HepG2 (cell line): ENCODE measurements around the gene HDAC3. TPM values are rescaled to one million over a fixed set of nuclear protein-coding genes. Genes with fewer than 3 reads are reported as not detected.
A peak's percentile ranks its signal among the peaks of the same experiment; 100 is the strongest.

Experiments
- ATAD3A ChIP-seq: sonication (generic); formaldehyde crosslinking; IDR thresholded peaks from 2 replicates; pipeline ENCODE4 v1.4.0; 2020; ENCODE audit warnings: missing genetic modification reagents
- ATF3 ChIP-seq: sonication (generic); formaldehyde crosslinking; IDR thresholded peaks from 2 replicates; pipeline ENCODE4 v1.4.0; 2020; ENCODE audit warnings: missing genetic modification reagents
- CBX5 ChIP-seq: sonication (generic); formaldehyde crosslinking; IDR thresholded peaks from 2 replicates; pipeline ENCODE4 v1.4.0; 2020; ENCODE audit warnings: missing genetic modification reagents, borderline replicate concordance
- CENPT ChIP-seq: sonication (generic); formaldehyde crosslinking; IDR thresholded peaks from 2 replicates; pipeline ENCODE4 v1.8.0; 2022; ENCODE audit warnings: low read depth, mild to moderate bottlenecking, moderate library complexity, missing genetic modification reagents
- CSRNP2 ChIP-seq: sonication (generic); formaldehyde crosslinking; conservative IDR thresholded peaks from 2 replicates; pipeline ENCODE4 v1.8.0; 2022; ENCODE audit warnings: low read depth, missing genetic modification reagents
- GMEB1 ChIP-seq: sonication (generic); formaldehyde crosslinking; IDR thresholded peaks from 2 replicates; pipeline ENCODE4 v1.5.1; 2020; ENCODE audit warnings: missing genetic modification reagents, mild to moderate bottlenecking, borderline replicate concordance
- HNRNPLL ChIP-seq: fragments of 200-400 bp; formaldehyde crosslinking; IDR thresholded peaks from 2 replicates; pipeline ENCODE4 v1.6.1; 2017; ENCODE audit warnings: mild to moderate bottlenecking, low read depth, low read length; ENCODE audit not compliant: poor library complexity, severe bottlenecking
- KLF6 ChIP-seq: IDR thresholded peaks from 2 replicates; pipeline ENCODE4 v1.8.0; 2016; ENCODE audit warnings: missing biosample characterization, missing genetic modification reagents
- NR2F6 ChIP-seq, 2 experiments: IDR thresholded peaks; 2 replicates each; pipeline ENCODE4 v1.6.1; 2016; ENCODE audit warnings: antibody characterized with exemption in 1 of 2, mild to moderate bottlenecking in 1 of 2
- NRL ChIP-seq: sonication (generic); formaldehyde crosslinking; IDR thresholded peaks from 2 replicates; pipeline ENCODE4 v1.5.0; 2020; ENCODE audit warnings: missing genetic modification reagents, mild to moderate bottlenecking, moderate library complexity, borderline replicate concordance
- TCF12 ChIP-seq, 2 experiments: fragments of 450-650 bp in 1 of 2; sonication (generic) in 1 of 2; formaldehyde crosslinking in 1 of 2; IDR thresholded peaks; 2 replicates each; pipeline versions ENCODE4 v1.6.1 to v1.8.0; 2017 to 2022; ENCODE audit warnings: antibody characterized with exemption in 1 of 2, mild to moderate bottlenecking in 1 of 2, missing genetic modification reagents in 1 of 2, moderate library complexity in 1 of 2
- XRCC5 ChIP-seq: fragments of 200-400 bp; formaldehyde crosslinking; optimal IDR thresholded peaks from 2 replicates; pipeline ENCODE3; 2017; ENCODE audit warnings: mild to moderate bottlenecking, low read length
- ZNF282 ChIP-seq: fragments of 450-650 bp; IDR thresholded peaks from 2 replicates; pipeline ENCODE4 v1.6.1; 2018; ENCODE audit not compliant: partially characterized antibody
- ZNF547 ChIP-seq: sonication (generic); formaldehyde crosslinking; IDR thresholded peaks from 2 replicates; pipeline ENCODE4 v1.5.1; 2020; ENCODE audit warnings: mild to moderate bottlenecking, missing genetic modification reagents
- ZNF572 ChIP-seq: sonication (generic); formaldehyde crosslinking; IDR thresholded peaks from 2 replicates; pipeline ENCODE4 v1.5.1; 2020; ENCODE audit warnings: mild to moderate bottlenecking, missing genetic modification reagents
- ZNF646 ChIP-seq: sonication (generic); formaldehyde crosslinking; IDR thresholded peaks from 2 replicates; pipeline ENCODE4 v1.9.0; 2021; ENCODE audit warnings: mild to moderate bottlenecking, missing genetic modification reagents
- ZNF737 ChIP-seq: sonication (generic); formaldehyde crosslinking; IDR thresholded peaks from 2 replicates; pipeline ENCODE4 v1.5.0; 2020; ENCODE audit warnings: missing genetic modification reagents, mild to moderate bottlenecking, borderline replicate concordance
- ZNF83 ChIP-seq: sonication (generic); formaldehyde crosslinking; IDR thresholded peaks from 2 replicates; pipeline ENCODE4 v1.4.0; 2020; ENCODE audit warnings: missing genetic modification reagents, mild to moderate bottlenecking, borderline replicate concordance
- polyA plus RNA-seq, 8 experiments: library from polyadenylated mRNA; depleted of rRNA in 3 of 8; stranded (reverse) in 7 of 8; unstranded in 1 of 8; fragments of >200 nt; fragmentation: Illumina TruSeq in 4 of 8; extraction: Trizol in 4 of 8; gene quantifications; 2 replicates each; pipeline versions ENCODE4 v1.2.1 to v1.2.3, GENCODE V29; 2011 to 2016; ENCODE audit warnings: low read depth in 4 of 8, missing spikeins in 1 of 8, mixed read lengths in 1 of 8; ENCODE audit not compliant: insufficient read depth in 1 of 8
- total RNA-seq, 5 experiments: library from RNA; depleted of rRNA; stranded (reverse); fragments of >200 nt; fragmentation: Illumina TruSeq; extraction: Trizol; gene quantifications; 2 replicates each; pipeline ENCODE4 v1.2.3, GENCODE V29; 2016; ENCODE audit warnings: low read depth in 1 of 5

Gene HDAC3
- total and polyA plus RNA-seq, 2 of the 13 experiments (the other 11 are each of a cell fraction or from before 2014, with no cell fraction given): 84.0 to 94.1 TPM

- TF ChIP-seq ZNF737 (CRISPR knock-in tag) (no peak), ATF3 (CRISPR knock-in tag) (no peak), GMEB1 (CRISPR knock-in tag) (peak; percentile 93), NRL (peak; percentile 13; the same call in 1 of the 2 replicates), CBX5 (CRISPR knock-in tag) (peak; percentile 80; the same call in 1 of the 2 replicates), CSRNP2 (CRISPR knock-in tag) (no peak), ZNF646 (CRISPR knock-in tag) (no peak), CENPT (no peak), ZNF83 (CRISPR knock-in tag) (no peak), KLF6 (CRISPR knock-in tag) (peak; percentile 69; the same call in 1 of the 2 replicates), XRCC5 (peak; percentile 93), HNRNPLL (peak; percentile 90), ZNF282 (no peak), TCF12 (IDR thresholded peaks at IDR 0.05) (no peak), TCF12 (CRISPR knock-in tag; IDR thresholded peaks at IDR 0.05) (peak; percentile 44; the same call in 1 of the 2 replicates), ZNF547 (CRISPR knock-in tag) (no peak), NR2F6 (IDR thresholded peaks at IDR 0.05) (no peak), NR2F6 (CRISPR knock-in tag; IDR thresholded peaks at IDR 0.05) (peak; percentile 64; the same call in 1 of the 2 replicates), ATAD3A (CRISPR knock-in tag) (no peak), ZNF572 (CRISPR knock-in tag) (no peak)
Observed at GRCh38 chr5:141618804-141619554, 17.7 kb downstream of the HDAC3 start, which contains the start of gene DIAPH1 (continued).
